Measurements from ENCODE around the gene RASA2. TPM values are rescaled to one million over a fixed set of nuclear protein-coding genes. Genes with fewer than 3 reads are reported as not detected.

Gene RASA2, protein sequence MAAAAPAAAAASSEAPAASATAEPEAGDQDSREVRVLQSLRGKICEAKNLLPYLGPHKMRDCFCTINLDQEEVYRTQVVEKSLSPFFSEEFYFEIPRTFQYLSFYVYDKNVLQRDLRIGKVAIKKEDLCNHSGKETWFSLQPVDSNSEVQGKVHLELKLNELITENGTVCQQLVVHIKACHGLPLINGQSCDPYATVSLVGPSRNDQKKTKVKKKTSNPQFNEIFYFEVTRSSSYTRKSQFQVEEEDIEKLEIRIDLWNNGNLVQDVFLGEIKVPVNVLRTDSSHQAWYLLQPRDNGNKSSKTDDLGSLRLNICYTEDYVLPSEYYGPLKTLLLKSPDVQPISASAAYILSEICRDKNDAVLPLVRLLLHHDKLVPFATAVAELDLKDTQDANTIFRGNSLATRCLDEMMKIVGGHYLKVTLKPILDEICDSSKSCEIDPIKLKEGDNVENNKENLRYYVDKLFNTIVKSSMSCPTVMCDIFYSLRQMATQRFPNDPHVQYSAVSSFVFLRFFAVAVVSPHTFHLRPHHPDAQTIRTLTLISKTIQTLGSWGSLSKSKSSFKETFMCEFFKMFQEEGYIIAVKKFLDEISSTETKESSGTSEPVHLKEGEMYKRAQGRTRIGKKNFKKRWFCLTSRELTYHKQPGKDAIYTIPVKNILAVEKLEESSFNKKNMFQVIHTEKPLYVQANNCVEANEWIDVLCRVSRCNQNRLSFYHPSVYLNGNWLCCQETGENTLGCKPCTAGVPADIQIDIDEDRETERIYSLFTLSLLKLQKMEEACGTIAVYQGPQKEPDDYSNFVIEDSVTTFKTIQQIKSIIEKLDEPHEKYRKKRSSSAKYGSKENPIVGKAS
- total RNA-seq: 1 to 10 TPM; 3.3 to 5.1 TPM

DNA sequence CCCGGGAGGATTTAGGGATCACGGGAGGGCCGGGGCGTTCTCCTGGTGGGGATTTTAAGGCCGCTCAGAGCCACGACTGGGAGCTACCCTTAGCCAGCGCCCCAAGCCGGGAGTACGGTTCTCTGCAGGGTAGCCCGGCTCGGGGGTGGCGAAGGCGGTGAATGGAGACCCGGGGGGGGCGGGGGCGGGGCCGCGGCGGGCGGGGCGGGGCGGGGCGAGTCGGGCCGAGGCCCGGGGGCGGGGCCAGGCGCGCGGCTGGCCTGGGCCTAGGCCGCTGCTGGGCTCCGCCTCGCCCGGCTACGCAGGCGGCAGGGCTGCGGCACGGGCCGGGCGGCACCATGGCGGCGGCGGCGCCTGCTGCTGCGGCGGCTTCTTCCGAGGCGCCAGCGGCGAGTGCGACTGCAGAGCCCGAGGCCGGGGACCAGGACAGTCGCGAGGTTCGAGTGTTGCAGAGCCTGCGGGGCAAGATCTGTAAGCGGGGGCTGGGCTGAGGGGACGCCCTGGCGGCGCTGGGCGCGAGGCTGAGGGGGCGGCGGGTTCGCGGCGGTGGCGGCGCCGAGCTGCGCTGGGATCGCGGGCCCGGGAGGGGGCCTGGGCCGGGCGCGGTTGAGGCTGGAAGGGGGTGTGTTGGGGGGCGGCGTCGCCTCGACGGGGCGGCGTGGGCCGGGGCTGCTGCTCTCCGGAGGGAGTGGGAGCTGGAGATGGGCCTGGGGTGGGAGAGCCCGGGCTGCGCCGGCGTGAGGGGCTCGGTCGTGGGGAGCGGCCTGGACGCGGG lies at the start of gene RASA2:
RASA2 (plus strand) TSS at position 282 of the 775 bp plus-strand sequence; CDS start at position 339, 57 bp downstream.
- no peaks in the 10 kb centered on the region for H3K9me3 ChIP-seq
- peak within 1 kb of the TSS; percentile 90 to 92 for H3K27ac ChIP-seq
- peak within 1 kb of the TSS; percentile 82 to 94 for H3K4me3 ChIP-seq
- H3K4me1 ChIP-seq: peaks cover 0 to 18% of the 10 kb centered on the region in 2 donors
- H3K36me3 ChIP-seq: no peaks in the 10 kb centered on the region
- H3K27me3 ChIP-seq: no peaks in the 10 kb centered on the region
- TF ChIP-seq, protein P1, sequence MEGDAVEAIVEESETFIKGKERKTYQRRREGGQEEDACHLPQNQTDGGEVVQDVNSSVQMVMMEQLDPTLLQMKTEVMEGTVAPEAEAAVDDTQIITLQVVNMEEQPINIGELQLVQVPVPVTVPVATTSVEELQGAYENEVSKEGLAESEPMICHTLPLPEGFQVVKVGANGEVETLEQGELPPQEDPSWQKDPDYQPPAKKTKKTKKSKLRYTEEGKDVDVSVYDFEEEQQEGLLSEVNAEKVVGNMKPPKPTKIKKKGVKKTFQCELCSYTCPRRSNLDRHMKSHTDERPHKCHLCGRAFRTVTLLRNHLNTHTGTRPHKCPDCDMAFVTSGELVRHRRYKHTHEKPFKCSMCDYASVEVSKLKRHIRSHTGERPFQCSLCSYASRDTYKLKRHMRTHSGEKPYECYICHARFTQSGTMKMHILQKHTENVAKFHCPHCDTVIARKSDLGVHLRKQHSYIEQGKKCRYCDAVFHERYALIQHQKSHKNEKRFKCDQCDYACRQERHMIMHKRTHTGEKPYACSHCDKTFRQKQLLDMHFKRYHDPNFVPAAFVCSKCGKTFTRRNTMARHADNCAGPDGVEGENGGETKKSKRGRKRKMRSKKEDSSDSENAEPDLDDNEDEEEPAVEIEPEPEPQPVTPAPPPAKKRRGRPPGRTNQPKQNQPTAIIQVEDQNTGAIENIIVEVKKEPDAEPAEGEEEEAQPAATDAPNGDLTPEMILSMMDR (IDR thresholded peaks at IDR 0.05): no peak
- peak; percentile 62 for DNase-seq (ENCODE audit: low spot score)

DNA sequence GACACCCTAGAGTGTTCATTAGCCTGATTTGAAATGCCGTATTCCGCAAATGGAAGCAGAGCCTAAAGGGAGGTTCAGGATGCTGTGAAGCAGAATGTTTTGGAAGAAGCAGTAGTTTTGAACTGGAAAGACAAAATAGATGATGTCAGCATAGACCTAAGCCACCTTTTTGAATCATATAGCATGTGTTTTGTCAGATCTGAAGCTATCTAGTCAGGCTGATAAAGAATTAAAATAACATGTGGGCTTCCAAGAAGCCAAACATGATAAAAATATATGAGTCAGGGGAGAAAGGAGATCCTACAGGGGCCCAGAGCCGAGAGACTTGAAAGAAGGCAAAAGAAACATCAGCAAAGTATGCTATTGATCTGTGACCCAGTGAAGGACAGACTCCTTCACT lies 47.2 kb upstream of the RASA2 start:
- Histone ChIP-seq H3K27me3 (no peaks in the 10 kb centered on the region), H3K9me3 (no peaks in the 10 kb centered on the region), H3K36me3 (peaks cover 37% of the 10 kb centered on the region), H3K4me1 (peaks cover 0 to 57% of the 10 kb centered on the region in 2 donors), H3K27ac (peak overlapping the region; percentile 44 to 76), H3K4me3 (no peak overlapping the region)
- TF ChIP-seq, protein P1 (IDR thresholded peaks at IDR 0.05): no peak
- no peak for DNase-seq (ENCODE audit: low spot score)

DNA sequence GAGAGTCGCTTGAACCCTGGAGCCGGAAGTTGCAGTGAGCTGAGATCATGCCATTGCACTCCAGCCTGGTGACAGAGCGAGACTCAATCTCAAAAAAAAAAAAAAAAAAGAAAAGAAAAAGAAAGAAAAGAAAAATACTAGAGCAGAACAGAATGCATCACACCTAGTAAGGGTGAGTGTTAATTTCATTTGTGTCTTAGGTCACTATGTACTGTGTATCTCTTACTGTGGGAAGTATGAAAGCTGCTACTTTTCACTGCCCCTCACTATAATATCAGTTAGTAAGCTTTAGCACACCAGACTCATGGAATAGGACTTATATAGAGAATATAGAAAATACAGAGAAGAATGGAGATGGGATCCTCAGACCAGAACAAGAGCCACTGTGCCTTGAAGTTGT lies 45.9 kb upstream of the RASA2 start:
- Histone ChIP-seq H3K36me3 (peaks cover 51% of the 10 kb centered on the region), H3K4me1 (peaks cover 0 to 60% of the 10 kb centered on the region in 2 donors)

DNA sequence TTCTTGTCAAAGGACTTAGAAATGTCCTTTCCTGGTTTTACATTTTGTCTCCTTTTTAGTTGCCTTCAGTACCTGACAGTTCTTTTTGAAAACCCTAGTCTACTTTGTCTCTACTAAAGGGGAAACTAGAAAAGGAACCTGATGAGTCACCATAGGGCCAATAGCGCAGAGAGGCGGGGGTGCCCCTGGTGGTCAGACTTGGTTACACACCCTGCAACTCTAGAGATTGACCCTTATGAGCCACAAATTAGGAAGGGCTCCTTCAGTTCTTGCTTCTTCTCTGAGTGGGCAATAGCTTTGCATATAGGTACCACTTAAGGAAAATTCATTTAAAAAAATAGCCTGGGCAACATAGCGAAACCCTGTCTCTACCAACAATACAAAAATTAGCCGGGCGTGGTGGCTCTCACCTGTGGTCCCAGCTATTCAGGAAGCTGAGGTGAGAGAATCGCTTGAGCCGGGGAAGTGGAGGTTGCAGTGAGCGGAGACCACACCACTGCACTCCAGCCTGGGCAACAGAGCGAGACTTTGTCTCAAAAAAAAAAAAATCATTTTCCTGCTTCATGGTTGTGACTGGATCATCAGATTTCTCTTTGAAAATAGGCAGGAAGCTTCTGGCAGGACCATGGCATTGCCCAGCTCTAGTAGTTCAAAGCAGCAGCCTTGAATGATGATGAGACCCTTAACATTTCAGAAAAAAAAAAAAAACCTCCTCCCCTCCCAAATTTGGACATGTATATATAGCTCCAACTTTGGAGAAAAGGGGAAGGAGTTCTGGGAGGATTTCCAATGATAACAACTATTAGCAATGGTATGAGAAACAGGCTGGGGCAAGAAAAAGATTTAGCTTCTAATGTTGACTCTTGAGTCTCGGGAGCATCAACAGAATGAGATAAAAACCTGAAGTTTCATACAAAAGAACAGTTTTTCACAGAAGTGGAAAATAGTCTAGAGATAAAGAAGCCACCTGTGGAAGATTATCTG lies 45.2 kb upstream of the RASA2 start:
- H3K4me1 ChIP-seq: peaks cover 0 to 53% of the 10 kb centered on the region in 2 donors
- no peak overlapping the region for H3K4me3 ChIP-seq
- H3K27ac ChIP-seq: peak overlapping the region; percentile 76 to 77
- H3K9me3 ChIP-seq: no peaks in the 10 kb centered on the region
- DNase-seq (ENCODE audit: low spot score): no peak
- no peaks in the 10 kb centered on the region for H3K27me3 ChIP-seq
- TF ChIP-seq, protein P1 (IDR thresholded peaks at IDR 0.05): peak; percentile 43 to 70
- peaks cover 55% of the 10 kb centered on the region for H3K36me3 ChIP-seq

More for the DNA sequence above, 45.9 kb upstream of the RASA2 start:
- no peak for DNase-seq (ENCODE audit: low spot score)
- H3K27ac ChIP-seq: peak overlapping the region; percentile 76 to 77
- TF ChIP-seq, protein P1 (IDR thresholded peaks at IDR 0.05): no peak
- no peaks in the 10 kb centered on the region for H3K9me3 ChIP-seq
- no peak overlapping the region for H3K4me3 ChIP-seq
- H3K27me3 ChIP-seq: no peaks in the 10 kb centered on the region

All from right atrium auricular region (tissue), 2 donors.